Measurements from ENCODE around the gene C3orf20. TPM values are rescaled to one million over a fixed set of nuclear protein-coding genes. Genes with fewer than 3 reads are reported as not detected.

Gene C3orf20
- total RNA-seq, 1 donor, result not detected

GRCh38 chr3:14768182-14768790 lies 93.3 kb downstream of the C3orf20 start:
- TF ChIP-seq, protein P1, sequence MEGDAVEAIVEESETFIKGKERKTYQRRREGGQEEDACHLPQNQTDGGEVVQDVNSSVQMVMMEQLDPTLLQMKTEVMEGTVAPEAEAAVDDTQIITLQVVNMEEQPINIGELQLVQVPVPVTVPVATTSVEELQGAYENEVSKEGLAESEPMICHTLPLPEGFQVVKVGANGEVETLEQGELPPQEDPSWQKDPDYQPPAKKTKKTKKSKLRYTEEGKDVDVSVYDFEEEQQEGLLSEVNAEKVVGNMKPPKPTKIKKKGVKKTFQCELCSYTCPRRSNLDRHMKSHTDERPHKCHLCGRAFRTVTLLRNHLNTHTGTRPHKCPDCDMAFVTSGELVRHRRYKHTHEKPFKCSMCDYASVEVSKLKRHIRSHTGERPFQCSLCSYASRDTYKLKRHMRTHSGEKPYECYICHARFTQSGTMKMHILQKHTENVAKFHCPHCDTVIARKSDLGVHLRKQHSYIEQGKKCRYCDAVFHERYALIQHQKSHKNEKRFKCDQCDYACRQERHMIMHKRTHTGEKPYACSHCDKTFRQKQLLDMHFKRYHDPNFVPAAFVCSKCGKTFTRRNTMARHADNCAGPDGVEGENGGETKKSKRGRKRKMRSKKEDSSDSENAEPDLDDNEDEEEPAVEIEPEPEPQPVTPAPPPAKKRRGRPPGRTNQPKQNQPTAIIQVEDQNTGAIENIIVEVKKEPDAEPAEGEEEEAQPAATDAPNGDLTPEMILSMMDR (IDR thresholded peaks at IDR 0.05; ENCODE audit: insufficient read depth, low read length), result no peak
- no peak for DNase-seq (ENCODE audit: low read depth)
- no peak overlapping the region for H3K4me3 ChIP-seq (ENCODE audit: low read depth, low read length)

DNA sequence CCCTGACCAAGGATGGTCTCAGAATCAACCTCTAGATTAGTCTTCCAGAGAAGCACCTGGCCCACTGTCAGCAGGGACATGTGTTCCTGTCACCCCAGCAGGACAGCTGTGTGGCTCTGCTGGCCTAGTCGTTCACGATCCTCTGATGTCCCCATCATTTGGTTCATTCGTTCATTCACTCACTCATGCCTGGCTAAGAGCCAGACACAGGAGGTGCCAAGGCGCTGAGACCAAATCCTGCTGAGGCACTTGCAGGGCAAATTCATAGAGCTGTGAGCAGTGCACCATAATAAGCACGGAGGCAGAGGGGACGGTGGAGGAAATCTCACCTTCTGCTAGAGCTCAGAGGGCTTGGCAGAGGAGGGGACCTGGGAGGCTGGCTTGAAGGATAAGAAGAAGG lies 93.9 kb downstream of the C3orf20 start:
- H3K4me3 ChIP-seq (ENCODE audit: low read depth, low read length), result no peak overlapping the region
- TF ChIP-seq, protein P1 (IDR thresholded peaks at IDR 0.05; ENCODE audit: insufficient read depth, low read length), result no peak
- DNase-seq (ENCODE audit: low read depth), result no peak

GRCh38 chr3:14769544-14770325 lies 94.8 kb downstream of the C3orf20 start:
- no peak for DNase-seq (ENCODE audit: low read depth)
- TF ChIP-seq, protein P1 (IDR thresholded peaks at IDR 0.05; ENCODE audit: insufficient read depth, low read length), result no peak
- no peak overlapping the region for H3K4me3 ChIP-seq (ENCODE audit: low read depth, low read length)

DNA sequence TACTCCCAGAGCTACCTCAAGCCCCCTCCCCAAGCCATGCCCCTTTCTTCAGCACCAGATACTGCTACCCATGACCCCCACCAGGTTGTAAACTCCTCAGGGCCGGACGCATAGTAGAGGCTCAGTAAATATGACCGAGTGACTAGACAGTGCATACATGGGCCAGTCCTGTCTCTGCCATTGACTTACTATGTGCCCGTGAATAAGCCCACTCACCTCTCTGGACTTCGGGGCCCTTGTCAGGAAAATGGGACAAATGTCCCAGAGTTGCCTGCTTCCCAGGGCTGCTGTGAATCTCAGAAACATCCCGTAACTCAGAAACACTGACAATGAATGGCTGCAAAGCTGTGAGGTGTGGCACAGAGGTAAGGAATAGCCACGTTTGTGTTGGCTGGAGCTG lies 95.7 kb downstream of the C3orf20 start:
- no peak overlapping the region for H3K4me3 ChIP-seq (ENCODE audit: low read depth, low read length)
- TF ChIP-seq, protein P1 (IDR thresholded peaks at IDR 0.05; ENCODE audit: insufficient read depth, low read length), result no peak
- no peak for DNase-seq (ENCODE audit: low read depth)

GRCh38 chr3:14771593-14772497 lies 96.9 kb downstream of the C3orf20 start:
- DNase-seq (ENCODE audit: low read depth), result no peak
- TF ChIP-seq, protein P1 (IDR thresholded peaks at IDR 0.05; ENCODE audit: insufficient read depth, low read length), result no peak
- H3K4me3 ChIP-seq (ENCODE audit: low read depth, low read length), result no peak overlapping the region

DNA sequence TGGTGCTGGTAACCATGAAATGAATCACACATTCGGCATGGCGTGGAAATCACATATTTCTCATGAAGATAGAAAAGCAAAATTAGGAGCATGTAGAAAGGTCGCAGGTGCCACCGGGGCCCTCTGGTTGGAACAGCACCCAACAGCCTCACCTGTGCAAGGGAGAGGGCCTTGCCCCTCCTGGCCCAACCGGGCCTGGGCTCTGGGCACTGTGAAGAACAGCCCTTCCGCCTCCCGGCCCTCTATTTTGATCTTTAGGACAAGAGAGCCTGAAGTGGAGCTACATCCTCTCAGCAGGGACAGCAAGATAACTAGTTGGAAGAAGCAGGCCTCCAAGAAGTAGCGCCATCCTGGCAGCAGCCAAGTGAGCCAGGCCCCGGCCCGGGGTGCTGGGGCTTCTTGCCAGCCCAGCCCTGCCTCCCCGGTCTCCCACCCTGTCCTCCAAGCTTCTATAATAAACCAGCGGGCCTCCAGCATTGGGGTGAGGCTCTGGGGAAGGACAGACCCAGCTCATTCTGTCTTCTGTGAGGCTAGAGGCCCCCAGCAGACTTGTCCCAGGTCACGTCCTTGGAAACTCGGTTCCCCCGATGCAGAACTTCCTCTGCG lies 97.7 kb downstream of the C3orf20 start:
- TF ChIP-seq, protein P1 (IDR thresholded peaks at IDR 0.05; ENCODE audit: insufficient read depth, low read length), result no peak
- H3K4me3 ChIP-seq (ENCODE audit: low read depth, low read length), result no peak overlapping the region
- DNase-seq (ENCODE audit: low read depth), result no peak

Data from fibroblast of the aortic adventitia (primary cell).